Esophagus squamous epithelium (tissue), 5 donors: ENCODE measurements around the gene MRPS33. TPM values are rescaled to one million over a fixed set of nuclear protein-coding genes. Genes with fewer than 3 reads are reported as not detected.

Source experiments
- DNase-seq: peaks from one replicate; lab custom pipeline; 2025; lab: John Stamatoyannopoulos, UW
- H3K27ac ChIP-seq, 4 donors: fragments of 200-600 bp; sonication (generic); one replicate each; pipeline ENCODE4 v1.5.1; 2016 to 2019; ENCODE audit warnings: mild to moderate bottlenecking in 1 of 4
- H3K27me3 ChIP-seq, 4 donors: fragments of 200-600 bp; sonication (generic); 1 replicate in 3 of 4; 2 replicates in 1 of 4; pipeline versions ENCODE4 v1.5.1 to v1.6.0; 2017 to 2021; ENCODE audit warnings: antibody characterized with exemption in 1 of 4
- H3K36me3 ChIP-seq, 3 donors: fragments of 200-600 bp; sonication (generic); one replicate each; pipeline ENCODE4 v1.5.1; 2016 to 2019
- H3K4me1 ChIP-seq, 3 donors: fragments of 200-600 bp; sonication (generic); one replicate each; pipeline ENCODE4 v1.5.1; 2017 to 2019
- H3K4me3 ChIP-seq, 4 donors: fragments of 200-600 bp; sonication (generic); 1 replicate in 3 of 4; 2 replicates in 1 of 4; pipeline ENCODE4 v1.5.1; 2016 to 2019; ENCODE audit warnings: mild to moderate bottlenecking in 2 of 4, moderate library complexity in 1 of 4
- H3K9me3 ChIP-seq, 3 donors: fragments of 200-600 bp; sonication (generic); one replicate each; pipeline ENCODE4 v1.5.1; 2016 to 2019
- POLR2A ChIP-seq, 4 donors: fragments of 450-650 bp; IDR thresholded peaks; one replicate each; pipeline ENCODE4 v1.6.1; 2017; ENCODE audit warnings: antibody characterized with exemption in 4 of 4, mild to moderate bottlenecking in 4 of 4, moderate library complexity in 3 of 4
- WGBS, 2 donors: methylation state at CpG; one replicate each; pipeline ENCODE4 v1.1.5; 2018; 5-methylcytosine and 5-hydroxymethylcytosine counted together
- intact Hi-C: fragments of 100-400 bp; cut with DNase I; formaldehyde crosslinking; loops from one replicate; pipeline ENCODE4 v1.15.0; 2022
- total RNA-seq, 4 donors: library from RNA; depleted of rRNA; stranded (reverse); fragments of >200 nt; gene quantifications; one replicate each; pipeline ENCODE4 v1.1.0, GENCODE V29; 2016
- TF ChIP-seq, protein P1 (sequence below), 6 experiments: fragments of 450-650 bp in 4 of 6; fragments of 200-600 bp in 2 of 6; sonication (generic) in 2 of 6; IDR thresholded peaks; one replicate each; pipeline ENCODE4 v1.5.1; 2016 to 2019; ENCODE audit warnings: antibody characterized with exemption in 6 of 6, mild to moderate bottlenecking in 4 of 6, moderate library complexity in 4 of 6
- donor health status: DM: yes; HTN: yes; CAD: no.

Gene MRPS33
- total RNA-seq = 10 to 100 TPM; 12.7 to 25.2 (median 16.1) TPM

DNA sequence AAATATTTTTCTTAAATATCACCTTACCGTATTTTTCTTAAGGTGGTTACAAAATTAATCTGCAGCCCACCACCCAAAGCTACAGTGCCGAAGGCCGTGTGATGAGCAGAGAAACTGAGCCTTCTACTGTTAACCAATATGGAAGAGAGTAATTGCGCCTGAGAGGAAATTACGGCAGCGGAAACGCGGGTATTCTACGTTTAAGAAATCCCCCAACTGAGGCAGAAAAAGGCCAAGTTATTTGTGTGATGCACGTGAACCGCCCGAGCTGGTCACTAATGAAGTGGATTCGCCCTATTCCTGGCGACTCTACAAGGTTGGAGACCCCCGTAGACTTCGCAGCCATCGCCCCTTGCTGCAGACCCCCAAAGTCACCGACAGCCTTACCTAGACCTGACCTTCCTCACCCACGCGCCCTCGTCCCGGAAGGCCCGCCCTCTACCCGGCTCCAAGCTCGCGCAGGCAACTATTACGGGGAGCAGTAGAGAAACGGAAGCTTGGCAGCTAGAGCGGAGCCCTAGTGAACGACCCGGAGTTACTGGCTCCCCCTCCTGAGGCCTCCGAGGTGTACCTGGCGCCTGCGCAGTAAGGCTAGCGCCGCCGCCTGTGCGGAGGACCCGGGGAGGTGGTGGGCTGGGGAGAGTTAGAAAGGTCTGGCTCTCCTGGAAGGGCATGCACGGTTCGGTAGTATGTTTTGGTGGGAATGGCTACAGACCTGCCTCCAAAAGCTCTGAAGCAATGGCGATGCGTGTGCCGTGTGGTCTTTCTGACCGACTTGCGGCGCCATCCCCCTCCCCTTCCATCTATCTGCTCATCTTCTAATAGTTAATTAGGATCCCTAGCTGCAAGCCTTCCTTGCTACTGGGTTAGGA, at the start of gene MRPS33:
Gene MRPS33 (minus strand): TSS at position 429 of the 872 bp plus-strand sequence. CDS start 4,319 bp downstream, outside the sequence.
- Histone ChIP-seq H3K27me3 (peaks cover 0 to 16% (median 0%) of the 10 kb centered on the region in 4 donors), H3K36me3 (peaks cover 0 to 9% (median 4%) of the 10 kb centered on the region in 3 donors), H3K4me3 (peak within 1 kb of the TSS; percentile 36 to 85 (median 62)), H3K9me3 (no peaks in the 10 kb centered on the region), H3K4me1 (peaks cover 5 to 35% (median 9%) of the 10 kb centered on the region in 3 donors), H3K27ac (peak within 1 kb of the TSS; percentile 81 to 95 (median 90))
- intact Hi-C loops = no loop called here
- 1% methylated on average over 26 to 35 of the region's 47 CpGs for whole genome bisulfite sequencing, 2 donors
- TF ChIP-seq, protein P1, sequence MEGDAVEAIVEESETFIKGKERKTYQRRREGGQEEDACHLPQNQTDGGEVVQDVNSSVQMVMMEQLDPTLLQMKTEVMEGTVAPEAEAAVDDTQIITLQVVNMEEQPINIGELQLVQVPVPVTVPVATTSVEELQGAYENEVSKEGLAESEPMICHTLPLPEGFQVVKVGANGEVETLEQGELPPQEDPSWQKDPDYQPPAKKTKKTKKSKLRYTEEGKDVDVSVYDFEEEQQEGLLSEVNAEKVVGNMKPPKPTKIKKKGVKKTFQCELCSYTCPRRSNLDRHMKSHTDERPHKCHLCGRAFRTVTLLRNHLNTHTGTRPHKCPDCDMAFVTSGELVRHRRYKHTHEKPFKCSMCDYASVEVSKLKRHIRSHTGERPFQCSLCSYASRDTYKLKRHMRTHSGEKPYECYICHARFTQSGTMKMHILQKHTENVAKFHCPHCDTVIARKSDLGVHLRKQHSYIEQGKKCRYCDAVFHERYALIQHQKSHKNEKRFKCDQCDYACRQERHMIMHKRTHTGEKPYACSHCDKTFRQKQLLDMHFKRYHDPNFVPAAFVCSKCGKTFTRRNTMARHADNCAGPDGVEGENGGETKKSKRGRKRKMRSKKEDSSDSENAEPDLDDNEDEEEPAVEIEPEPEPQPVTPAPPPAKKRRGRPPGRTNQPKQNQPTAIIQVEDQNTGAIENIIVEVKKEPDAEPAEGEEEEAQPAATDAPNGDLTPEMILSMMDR (IDR thresholded peaks at IDR 0.05) = peak in 4 of 6 experiments; percentile 3 to 78 (median 28)
- peak in 3 of 4 donors; percentile 54 to 71 (median 55) for TF ChIP-seq POLR2A (IDR thresholded peaks at IDR 0.05)
- DNase-seq = peak; percentile 78

DNA sequence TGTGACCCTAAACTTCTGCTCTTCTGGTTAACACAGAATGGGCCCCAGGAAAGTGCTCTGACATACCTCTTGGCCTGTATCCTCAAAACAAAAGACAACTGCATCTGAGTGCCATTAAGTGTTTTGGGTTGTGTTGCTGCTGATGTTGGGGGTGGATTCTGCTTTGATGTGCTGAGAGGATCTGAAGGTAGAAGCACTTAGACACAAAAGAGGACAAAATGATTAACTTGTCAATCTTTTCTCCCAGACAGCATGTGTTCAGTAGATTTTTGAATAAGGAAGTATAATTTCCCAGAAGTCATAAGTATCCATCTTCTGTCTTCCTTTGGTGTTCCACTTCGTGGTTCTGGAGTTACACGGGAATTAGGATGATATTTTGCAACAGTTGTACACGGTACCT, 43.0 kb upstream of the MRPS33 start:
- TF ChIP-seq POLR2A (IDR thresholded peaks at IDR 0.05) = no peak
- TF ChIP-seq, protein P1 (IDR thresholded peaks at IDR 0.05) = no peak
- intact Hi-C loops = no loop called here
- Histone ChIP-seq H3K27me3 (peaks cover 0 to 3% (median 0%) of the 10 kb centered on the region in 4 donors), H3K36me3 (no peaks in the 10 kb centered on the region), H3K27ac (no peak overlapping the region), H3K9me3 (peaks cover 0 to 28% (median 0%) of the 10 kb centered on the region in 3 donors), H3K4me3 (no peak overlapping the region), H3K4me1 (no peaks in the 10 kb centered on the region)
- no peak for DNase-seq
- WGBS, 2 donors = 68 to 82% methylated on average over 3 of the region's 3 CpGs

DNA sequence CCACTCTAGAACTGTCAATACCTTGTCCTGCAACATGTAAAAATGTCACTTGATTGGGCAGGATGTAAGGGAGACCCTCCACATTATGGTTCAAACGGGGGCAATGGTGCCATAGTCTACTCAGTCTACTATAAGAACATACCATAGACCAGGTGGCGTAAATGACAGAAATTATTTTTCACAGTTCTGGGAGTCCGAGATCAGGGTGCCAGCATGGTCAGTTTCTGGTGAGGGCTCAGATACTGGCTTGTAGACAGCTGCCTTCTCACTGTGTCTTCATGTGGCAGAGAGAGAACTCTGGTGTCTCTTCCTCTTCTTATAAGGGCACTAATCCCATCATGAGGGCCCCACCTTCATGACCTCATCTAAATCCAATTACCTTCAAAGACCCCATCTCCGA, 40.4 kb upstream of the MRPS33 start:
- H3K9me3 ChIP-seq = peaks cover 0 to 16% (median 0%) of the 10 kb centered on the region in 3 donors
- H3K27me3 ChIP-seq = peaks cover 0 to 3% (median 0%) of the 10 kb centered on the region in 4 donors
- no peak for DNase-seq
- no peaks in the 10 kb centered on the region for H3K4me1 ChIP-seq
- no peaks in the 10 kb centered on the region for H3K36me3 ChIP-seq
- intact Hi-C loops = no loop called here
- no peak overlapping the region for H3K27ac ChIP-seq
- no peak overlapping the region for H3K4me3 ChIP-seq
- 69 to 85% methylated on average over 4 of the region's 4 CpGs for WGBS, 2 donors
- TF ChIP-seq POLR2A (IDR thresholded peaks at IDR 0.05) = no peak
- TF ChIP-seq, protein P1 (IDR thresholded peaks at IDR 0.05) = no peak

DNA sequence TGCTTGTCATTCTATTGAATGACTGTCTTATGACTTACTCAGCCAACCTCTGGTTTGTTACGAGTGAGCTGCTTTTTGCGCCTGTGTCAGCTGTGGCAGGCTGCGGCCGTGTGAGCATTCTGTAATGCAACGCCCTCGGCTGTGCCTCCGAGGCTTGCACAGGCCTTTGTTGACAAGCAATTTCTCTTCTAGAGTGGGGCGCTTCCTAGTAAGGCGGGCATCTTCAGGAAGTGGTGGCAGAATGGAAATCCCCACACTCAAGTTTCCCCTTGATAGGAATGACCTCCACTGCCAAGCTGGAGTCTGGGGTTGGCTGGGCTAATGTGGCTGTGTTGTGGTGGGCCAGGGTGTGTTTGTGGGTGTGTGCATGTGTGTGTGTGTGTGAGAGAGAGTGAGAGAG, 38.9 kb upstream of the MRPS33 start:
- Histone ChIP-seq H3K4me1 (no peaks in the 10 kb centered on the region), H3K9me3 (peaks cover 0 to 14% (median 0%) of the 10 kb centered on the region in 3 donors), H3K4me3 (no peak overlapping the region), H3K27me3 (peaks cover 0 to 8% (median 0%) of the 10 kb centered on the region in 4 donors), H3K27ac (no peak overlapping the region), H3K36me3 (no peaks in the 10 kb centered on the region)
- intact Hi-C loops = no loop called here
- 32 to 40% methylated on average over 7 to 9 of the region's 9 CpGs for WGBS, 2 donors
- DNase-seq = no peak
- TF ChIP-seq, protein P1 (IDR thresholded peaks at IDR 0.05) = no peak
